H1 (cell line): ENCODE measurements around the gene CMSS1. TPM values are rescaled to one million over a fixed set of nuclear protein-coding genes. Genes with fewer than 3 reads are reported as not detected.

ENCODE experiments used
- BRCA1 ChIP-seq: IDR thresholded peaks from 2 replicates; pipeline ENCODE4 v1.6.1; 2012; ENCODE audit warnings: low read depth, low read length, improper control_type of control experiment
- CBX8 ChIP-seq: fragments of 300-800, 300-1000 bp; sonication (generic); IDR thresholded peaks from 2 replicates; pipeline ENCODE4 v1.7.1; 2016; ENCODE audit warnings: low read depth, low read length, borderline replicate concordance
- CTCF ChIP-seq, 3 experiments: IDR thresholded peaks; 1 replicate in 2 of 3; 2 replicates in 1 of 3; pipeline versions ENCODE4 v1.5.1 to v1.6.1; 2011; ENCODE audit warnings: low read length in 3 of 3, mild to moderate bottlenecking in 3 of 3, inconsistent platforms in 2 of 3, low read depth in 1 of 3, moderate library complexity in 1 of 3; ENCODE audit not compliant: insufficient read depth in 1 of 3; ENCODE audit errors: control extremely low read depth in 1 of 3
- GABPA ChIP-seq: IDR thresholded peaks from 2 replicates; pipeline ENCODE4 v1.6.1; 2011; ENCODE audit warnings: mild to moderate bottlenecking, low read length, moderate library complexity, borderline replicate concordance; ENCODE audit not compliant: insufficient read depth
- JUND ChIP-seq: IDR thresholded peaks from 2 replicates; pipeline ENCODE4 v1.6.1; 2011; ENCODE audit warnings: mild to moderate bottlenecking, improper control_type of control experiment, low read length
- POLR2AphosphoS5 ChIP-seq: IDR thresholded peaks from 2 replicates; pipeline ENCODE4 v1.6.1; 2011; ENCODE audit warnings: low read depth, low read length
- RFX5 ChIP-seq: IDR thresholded peaks from 2 replicates; pipeline ENCODE4 v1.6.1; 2011; ENCODE audit warnings: low read depth, low read length, improper control_type of control experiment, borderline replicate concordance
- polyA plus RNA-seq, 7 experiments: library from polyadenylated mRNA; depleted of rRNA in 3 of 7; stranded (reverse) in 5 of 7; unstranded in 2 of 7; fragments of >200 nt in 5 of 7; fragments of 200-250 nt in 2 of 7; gene quantifications; 1 replicate in 5 of 7; 2 replicates in 1 of 7; 4 replicates in 1 of 7; pipeline versions ENCODE4 v1.2.1 to v1.2.3, GENCODE V29; 2011 to 2013; ENCODE audit warnings: missing spikeins in 2 of 7, mixed read lengths in 2 of 7
- total RNA-seq: library from RNA; stranded (reverse); fragmentation: NEBNext Ultra II Directional; extraction: Animal tissue kit (Norgen Biotek cat#: 25700); gene quantifications from 2 replicates; pipeline ENCODE4 v1.2.1, GENCODE V29; 2021

Gene CMSS1
- total and polyA plus RNA-seq, 2 of the 8 experiments (the other 6 are each of a cell fraction or from before 2014, with no cell fraction given), result 15.2 to 75.1 TPM

- TF ChIP-seq JUND (no peak), POLR2AphosphoS5 (no peak), CTCF (IDR thresholded peaks at IDR 0.05; ENCODE audit: control extremely low read depth in 1 of 3, insufficient read depth in 1 of 3, low read depth in 1 of 3, low read length in 3 of 3) (no peak), CBX8 (no peak), BRCA1 (no peak), GABPA (no peak), RFX5 (no peak)
- TF ChIP-seq, all 59 proteins: peak for 0
These were observed 288.4 kb downstream of the CMSS1 start (continued) for GRCh38 chr3:100106094-100106493.
